ENCODE measurements around the gene DPP4.

The DPP4 gene

GRCh38 chr2:162016080-162016479 is 57.9 kb downstream of the DPP4 start:
- no peak for DNase-seq

GRCh38 chr2:162014751-162015150 is 59.3 kb downstream of the DPP4 start:
- peak; percentile 64 for DNase-seq

- DNase-seq: peak; percentile 83
Observed at GRCh38 chr2:162013514-162014475, 60.2 kb downstream of the DPP4 start.

GRCh38 chr2:162012565-162013058 is 61.4 kb downstream of the DPP4 start:
- DNase-seq: no peak

GRCh38 chr2:162011706-162012564 is 62.1 kb downstream of the DPP4 start:
- no peak for DNase-seq

GRCh38 chr2:162009543-162009942 is 64.5 kb downstream of the DPP4 start:
- DNase-seq: no peak

- peak; percentile 27 for DNase-seq
Observed at GRCh38 chr2:162007447-162008040, 66.5 kb downstream of the DPP4 start.

GRCh38 chr2:162006337-162006736 is 67.7 kb downstream of the DPP4 start:
- DNase-seq: no peak

- no peak for DNase-seq
Observed at GRCh38 chr2:162004031-162004430, 70.0 kb downstream of the DPP4 start.

- DNase-seq: peak; percentile 20
Observed at GRCh38 chr2:162002623-162003235, 71.3 kb downstream of the DPP4 start.

GRCh38 chr2:162000431-162000830 is 73.6 kb downstream of the DPP4 start:
- no peak for DNase-seq

GRCh38 chr2:161999321-161999720 is 74.7 kb downstream of the DPP4 start:
- no peak for DNase-seq

- DNase-seq: no peak
Observed at GRCh38 chr2:161998857-161999256, 75.2 kb downstream of the DPP4 start.

GRCh38 chr2:161997916-161998471 is 76.0 kb downstream of the DPP4 start:
- no peak for DNase-seq

GRCh38 chr2:161995553-161996016 is 78.4 kb downstream of the DPP4 start:
- no peak for DNase-seq

GRCh38 chr2:161994761-161995520 is 79.1 kb downstream of the DPP4 start:
- no peak for DNase-seq

- DNase-seq: no peak
Observed at GRCh38 chr2:161992531-161992930, 81.5 kb downstream of the DPP4 start.

GRCh38 chr2:161991991-161992390 is 82.0 kb downstream of the DPP4 start:
- no peak for DNase-seq

GRCh38 chr2:161990741-161991140 is 83.3 kb downstream of the DPP4 start:
- peak; percentile 80 for DNase-seq

- DNase-seq: no peak
Observed at GRCh38 chr2:161990036-161990435, 84.0 kb downstream of the DPP4 start.

GRCh38 chr2:161988589-161988988 is 85.4 kb downstream of the DPP4 start:
- DNase-seq: no peak
